Epithelial cell of proximal tubule (primary cell): ENCODE results near the gene MISP. TPM values are rescaled to one million over a fixed set of nuclear protein-coding genes. Genes with fewer than 3 reads are reported as not detected.
A peak's percentile ranks its signal among the peaks of the same experiment; 100 is the strongest.

Experiments used
- DNase-seq: peaks from one replicate; pipeline ENCODE4 v3.0.0-alpha.2; 2011; ENCODE audit warnings: low read depth
- H3K4me3 ChIP-seq: 2 replicates; pipeline ENCODE4 v1.5.1; 2011; ENCODE audit warnings: low read depth, mild to moderate bottlenecking, low read length
- CTCF ChIP-seq: conservative IDR thresholded peaks from 2 replicates; pipeline ENCODE4 v1.5.1; 2012; ENCODE audit warnings: low read depth, mild to moderate bottlenecking, low read length
- total RNA-seq: library from RNA; depleted of rRNA; stranded (reverse); fragments of >200 nt; gene quantifications from 2 replicates; pipeline ENCODE4 v1.2.3, GENCODE V29; 2015

The MISP gene
- total RNA-seq, 1 donor from 2014 or later, result 41.5 TPM

- no peak for TF ChIP-seq CTCF
- peak; percentile 77 for DNase-seq
- H3K4me3 ChIP-seq, result no peak overlapping the region
These were observed 28.2 kb downstream of the MISP start for GRCh38 chr19:778910-779653.

- H3K4me3 ChIP-seq, result no peak overlapping the region
- no peak for TF ChIP-seq CTCF
- DNase-seq, result no peak
These were observed 30.0 kb downstream of the MISP start for GRCh38 chr19:780935-781334.

GRCh38 chr19:781800-782184, 30.9 kb downstream of the MISP start:
- DNase-seq, result no peak
- TF ChIP-seq CTCF, result no peak
- H3K4me3 ChIP-seq, result no peak overlapping the region

GRCh38 chr19:782185-782877, 31.4 kb downstream of the MISP start:
- DNase-seq, result no peak
- TF ChIP-seq CTCF, result no peak
- H3K4me3 ChIP-seq, result peak overlapping the region; percentile 39

GRCh38 chr19:782878-783668, 32.2 kb downstream of the MISP start:
- no peak for TF ChIP-seq CTCF
- no peak for DNase-seq
- H3K4me3 ChIP-seq, result peak overlapping the region; percentile 39

- no peak for TF ChIP-seq CTCF
- no peak overlapping the region for H3K4me3 ChIP-seq
- DNase-seq, result no peak
These were observed 33.6 kb downstream of the MISP start for GRCh38 chr19:784541-784940.
